GM12873 (cell line): ENCODE measurements around the gene RFTN1.

Experiments used
- TF ChIP-seq, protein P1 (sequence below): IDR thresholded peaks from 2 replicates; pipeline ENCODE4 v1.5.1; 2012; ENCODE audit warnings: low read depth, mild to moderate bottlenecking, moderate library complexity, low read length, control low read depth; ENCODE audit not compliant: insufficient read depth; ENCODE audit errors: missing control alignments

The RFTN1 gene

DNA sequence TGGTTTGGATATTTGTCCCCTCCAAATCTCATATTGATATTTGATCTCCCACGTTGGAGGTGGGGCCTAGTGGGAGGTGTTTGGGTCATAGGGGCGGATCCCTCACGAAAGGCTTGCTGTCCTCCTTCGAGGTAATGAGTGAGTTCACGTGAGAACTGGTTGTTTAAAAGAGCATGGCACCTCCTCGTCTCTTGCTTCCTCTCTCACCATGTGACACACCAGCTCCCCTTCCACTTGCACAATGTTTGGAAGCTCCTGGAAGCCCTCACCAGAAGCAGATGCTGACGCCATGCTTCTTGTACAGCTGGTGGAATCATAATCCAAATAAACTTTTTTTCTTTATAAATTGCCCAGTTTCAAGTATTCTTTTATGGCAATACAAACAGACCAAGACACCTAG is 38.6 kb downstream of the RFTN1 start:
- TF ChIP-seq, protein P1, sequence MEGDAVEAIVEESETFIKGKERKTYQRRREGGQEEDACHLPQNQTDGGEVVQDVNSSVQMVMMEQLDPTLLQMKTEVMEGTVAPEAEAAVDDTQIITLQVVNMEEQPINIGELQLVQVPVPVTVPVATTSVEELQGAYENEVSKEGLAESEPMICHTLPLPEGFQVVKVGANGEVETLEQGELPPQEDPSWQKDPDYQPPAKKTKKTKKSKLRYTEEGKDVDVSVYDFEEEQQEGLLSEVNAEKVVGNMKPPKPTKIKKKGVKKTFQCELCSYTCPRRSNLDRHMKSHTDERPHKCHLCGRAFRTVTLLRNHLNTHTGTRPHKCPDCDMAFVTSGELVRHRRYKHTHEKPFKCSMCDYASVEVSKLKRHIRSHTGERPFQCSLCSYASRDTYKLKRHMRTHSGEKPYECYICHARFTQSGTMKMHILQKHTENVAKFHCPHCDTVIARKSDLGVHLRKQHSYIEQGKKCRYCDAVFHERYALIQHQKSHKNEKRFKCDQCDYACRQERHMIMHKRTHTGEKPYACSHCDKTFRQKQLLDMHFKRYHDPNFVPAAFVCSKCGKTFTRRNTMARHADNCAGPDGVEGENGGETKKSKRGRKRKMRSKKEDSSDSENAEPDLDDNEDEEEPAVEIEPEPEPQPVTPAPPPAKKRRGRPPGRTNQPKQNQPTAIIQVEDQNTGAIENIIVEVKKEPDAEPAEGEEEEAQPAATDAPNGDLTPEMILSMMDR = no peak

DNA sequence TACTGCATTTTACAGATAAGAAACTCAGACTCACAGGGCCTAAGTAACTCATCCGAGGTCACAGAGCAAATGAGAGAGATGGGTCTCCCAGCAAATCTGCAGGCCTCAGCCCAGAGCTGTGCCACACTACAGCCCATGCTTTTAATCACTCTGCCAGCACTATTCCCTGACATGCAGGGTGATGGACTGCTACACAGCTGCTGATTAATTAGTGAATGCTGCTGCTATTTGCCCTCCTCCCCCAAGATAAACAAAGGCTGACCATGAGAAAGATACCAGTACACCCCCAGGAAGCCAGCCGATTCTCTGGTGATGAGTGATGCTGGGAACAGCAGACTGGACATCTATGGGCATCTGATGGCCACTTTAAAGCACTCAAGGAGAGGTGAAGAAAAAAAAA is 39.3 kb downstream of the RFTN1 start:
- TF ChIP-seq, protein P1 = no peak

DNA sequence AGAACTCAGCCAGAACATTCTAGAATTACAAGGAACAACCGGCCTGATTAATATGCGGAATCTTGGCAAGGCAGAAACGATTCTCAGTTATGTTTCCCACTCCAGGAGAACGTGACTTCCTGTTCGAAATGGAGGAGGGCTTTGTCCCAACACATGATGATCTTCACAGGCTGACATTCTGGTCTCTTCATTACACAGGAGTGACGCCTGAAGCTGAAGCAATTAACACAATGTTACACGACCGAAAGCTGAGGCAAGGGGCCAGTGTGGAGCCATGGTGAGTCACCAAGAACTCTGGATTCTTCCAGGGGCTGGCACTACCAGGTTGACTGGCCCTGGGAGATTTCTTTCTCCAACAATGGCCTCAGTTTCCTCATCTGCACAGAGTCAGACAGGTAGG is 40.9 kb downstream of the RFTN1 start:
- TF ChIP-seq, protein P1 = no peak

DNA sequence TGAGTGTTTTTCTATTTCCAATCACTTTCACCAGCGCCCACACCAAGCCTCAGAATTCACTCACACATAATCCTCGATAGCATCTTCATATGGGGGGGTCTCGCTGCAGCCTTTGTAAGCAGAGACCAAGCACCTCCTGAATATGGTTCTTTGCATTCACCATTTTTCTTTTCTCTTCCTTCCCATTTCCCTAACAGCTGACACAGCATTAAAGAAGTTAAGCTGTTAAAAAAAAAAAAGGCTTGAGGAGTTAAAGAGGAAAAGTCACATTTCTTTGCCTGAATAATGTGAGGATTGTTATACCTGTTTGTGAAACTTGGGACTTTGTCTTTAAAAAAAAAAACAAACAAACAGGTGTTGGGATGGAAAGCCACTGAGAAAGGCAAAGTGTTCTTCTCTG is 41.6 kb downstream of the RFTN1 start:
- TF ChIP-seq, protein P1 = no peak

DNA sequence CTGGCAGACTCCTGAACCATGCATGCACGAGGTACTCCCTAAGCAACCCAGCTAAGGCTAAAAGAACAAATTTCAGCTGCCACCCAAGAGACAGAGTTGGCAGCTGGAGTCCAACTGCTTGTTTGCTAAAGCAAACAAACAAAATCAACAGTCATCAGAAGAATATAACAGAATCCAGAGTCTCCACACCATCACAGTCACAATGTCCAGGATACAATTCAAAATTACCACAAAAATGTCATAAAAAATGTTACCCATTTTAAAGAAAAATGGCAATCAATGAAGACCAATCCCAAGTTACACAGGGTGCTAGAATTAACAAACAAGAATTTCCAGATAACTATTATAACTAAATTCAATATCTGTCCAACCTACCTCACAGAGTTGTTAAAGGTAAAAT is 42.9 kb downstream of the RFTN1 start:
- TF ChIP-seq, protein P1 = no peak

DNA sequence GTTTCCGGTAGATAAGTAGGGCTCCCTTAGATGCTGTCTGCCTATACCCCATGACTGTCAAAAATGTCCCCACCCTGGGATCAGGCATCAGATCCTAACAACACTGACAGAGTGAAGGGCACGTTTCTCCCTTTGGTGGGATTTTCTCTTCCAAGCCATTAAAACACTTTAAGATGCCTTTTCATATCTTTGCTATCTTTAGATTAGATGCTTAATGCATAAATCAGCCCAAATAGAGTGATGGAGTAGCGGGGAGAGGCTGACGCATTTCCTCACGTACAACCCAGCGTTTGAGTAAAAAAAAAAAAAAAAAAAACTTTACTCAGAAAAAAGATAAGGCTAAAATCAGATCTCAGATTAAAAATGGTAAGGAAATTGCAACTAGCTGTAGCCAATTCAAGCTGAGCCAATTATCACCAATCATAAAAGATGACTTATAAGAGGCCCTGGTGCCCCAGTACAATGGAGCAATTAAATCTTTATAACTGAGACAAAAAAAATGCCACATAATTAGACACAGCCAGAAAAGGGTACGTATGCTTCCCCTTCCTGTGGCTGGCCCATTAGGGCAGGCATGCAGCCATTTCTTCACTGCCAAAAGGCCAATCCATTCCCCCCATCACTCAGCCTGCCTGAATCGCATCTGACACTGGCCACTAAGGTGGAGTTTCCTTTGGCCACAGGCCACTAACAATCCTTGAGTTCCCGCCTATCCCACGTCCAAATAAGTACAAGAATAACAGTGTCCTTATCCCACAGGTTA is 45.0 kb downstream of the RFTN1 start:
- TF ChIP-seq, protein P1 = no peak

DNA sequence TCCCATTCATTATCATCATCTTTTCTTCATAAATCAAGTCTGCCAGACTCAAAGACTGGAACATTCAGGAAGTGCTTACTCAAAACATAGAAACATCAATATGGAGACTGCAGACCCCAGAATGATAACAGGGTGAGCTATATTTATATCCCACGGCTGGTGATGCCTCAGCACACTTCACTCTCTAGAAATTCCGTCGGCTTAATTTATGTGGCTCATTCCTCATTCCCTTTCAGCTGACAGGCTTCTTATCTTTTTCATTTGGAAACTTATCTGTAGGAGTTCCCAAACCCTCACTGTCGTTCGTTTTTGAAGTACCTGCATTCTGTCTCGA is 45.5 kb downstream of the RFTN1 start:
- TF ChIP-seq, protein P1 = no peak
